Naive thymus-derived CD4-positive, alpha-beta T cell (primary cell): ENCODE results near the gene POU2AF1. TPM values are rescaled to one million over a fixed set of nuclear protein-coding genes. Genes with fewer than 3 reads are reported as not detected.
"Not testable (repeated sequence)": the region's sequence is repeated elsewhere in the genome, so short reads cannot be mapped to it uniquely, and the experiment has no call there.

Experiments
- ATAC-seq: fragments of 150-1000 bp; cut with Tn5 transposase; 2 replicates; pipeline ENCODE4 v1.10.0; 2021; ENCODE audit warnings: mild to moderate bottlenecking, moderate library complexity
- CTCF ChIA-PET: fragments of 350-600 bp; sonication (Branson Sonifier 250); formaldehyde crosslinking; loops from one replicate; lab custom pipeline; 2021; ENCODE audit warnings: antibody characterized with exemption; lab: Charles Lee
- POLR2A ChIA-PET: fragments of 350-600 bp; sonication (Branson Sonifier 250); formaldehyde crosslinking; loops from one replicate; lab custom pipeline; 2021; ENCODE audit warnings: antibody characterized with exemption, inconsistent platforms; lab: Charles Lee
- DNase-seq, 9 donors: peaks; one replicate each; pipeline versions ENCODE4 v3.0.0 to v3.0.0-alpha.2; 2020 to 2022; ENCODE audit warnings: mixed read lengths in 1 of 9
- H3K27ac ChIP-seq: one replicate; pipeline ENCODE4 v1.7.0; 2013; ENCODE audit warnings: mild to moderate bottlenecking, low read depth, low read length, moderate library complexity
- H3K27me3 ChIP-seq, 2 donors: one replicate each; pipeline ENCODE4 v1.7.0; 2013; ENCODE audit warnings: low read length in 2 of 2, mild to moderate bottlenecking in 2 of 2, moderate library complexity in 2 of 2; ENCODE audit not compliant: control insufficient read depth in 2 of 2, insufficient read depth in 2 of 2
- H3K36me3 ChIP-seq, 3 experiments: 1 replicate in 2 of 3; 2 replicates in 1 of 3; pipeline ENCODE4 v1.7.0; 2013; ENCODE audit warnings: low read length in 3 of 3, mild to moderate bottlenecking in 3 of 3, moderate library complexity in 1 of 3; ENCODE audit not compliant: insufficient read depth in 3 of 3, control insufficient read depth in 2 of 3
- H3K4me1 ChIP-seq, 2 donors: one replicate each; pipeline ENCODE4 v1.7.0; 2013; ENCODE audit warnings: low read length in 2 of 2, mild to moderate bottlenecking in 2 of 2, moderate library complexity in 1 of 2; ENCODE audit not compliant: control insufficient read depth in 2 of 2, insufficient read depth in 2 of 2
- H3K4me3 ChIP-seq: 2 replicates; pipeline ENCODE4 v1.7.0; 2013; ENCODE audit warnings: mild to moderate bottlenecking, low read length
- H3K9me3 ChIP-seq, 3 experiments: 1 replicate in 2 of 3; 2 replicates in 1 of 3; pipeline ENCODE4 v1.7.0; 2013; ENCODE audit warnings: low read length in 3 of 3; ENCODE audit not compliant: control insufficient read depth in 2 of 3
- H3K27ac Mint-ChIP-seq, 9 donors: one replicate each; pipeline ENCODE4 v1.8.0; 2020 to 2022; ENCODE audit warnings: mixed read lengths in 9 of 9, mild to moderate bottlenecking in 8 of 9, moderate library complexity in 5 of 9, inconsistent platforms in 2 of 9
- H3K27me3 Mint-ChIP-seq, 5 donors: one replicate each; pipeline ENCODE4 v1.8.0; 2021 to 2022; ENCODE audit warnings: mixed read lengths in 5 of 5, mild to moderate bottlenecking in 1 of 5
- H3K36me3 Mint-ChIP-seq, 5 donors: one replicate each; pipeline ENCODE4 v1.8.0; 2020 to 2022; ENCODE audit warnings: mixed read lengths in 5 of 5, mild to moderate bottlenecking in 3 of 5, inconsistent platforms in 1 of 5
- H3K4me1 Mint-ChIP-seq, 7 donors: one replicate each; pipeline ENCODE4 v1.8.0; 2020 to 2022; ENCODE audit warnings: mixed read lengths in 7 of 7, mild to moderate bottlenecking in 3 of 7, inconsistent platforms in 1 of 7
- H3K4me3 Mint-ChIP-seq, 10 donors: one replicate each; pipeline ENCODE4 v1.8.0; 2020 to 2022; ENCODE audit warnings: mild to moderate bottlenecking in 10 of 10, mixed read lengths in 10 of 10, moderate library complexity in 6 of 10, inconsistent platforms in 2 of 10
- H3K9me3 Mint-ChIP-seq, 11 donors: one replicate each; pipeline ENCODE4 v1.8.0; 2020 to 2022; ENCODE audit warnings: mixed read lengths in 11 of 11, mild to moderate bottlenecking in 4 of 11, inconsistent platforms in 1 of 11, moderate library complexity in 1 of 11
- intact Hi-C, 2 donors: fragments of 100-400 bp; cut with micrococcal nuclease; formaldehyde crosslinking; loops; one replicate each; pipeline ENCODE4 v1.15.1; 2023
- polyA plus RNA-seq, 2 donors: library from polyadenylated mRNA; unstranded; fragments of 300-500 nt; fragmentation: Illumina TruSeq; gene quantifications; one replicate each; pipeline ENCODE4 v1.2.3, GENCODE V29; 2021
- total RNA-seq, 6 experiments: library from RNA in 5 of 6; stranded (reverse) in 5 of 6; gene quantifications; 1 replicate in 5 of 6; 2 replicates in 1 of 6; pipeline ENCODE4 v1.2.3 and lab custom pipeline; 2021 to 2026

The POU2AF1 gene
- total and polyA plus RNA-seq, 7 experiments from 2014 or later, result 0.45 to 11.3 (median 1.4) TPM

DNA sequence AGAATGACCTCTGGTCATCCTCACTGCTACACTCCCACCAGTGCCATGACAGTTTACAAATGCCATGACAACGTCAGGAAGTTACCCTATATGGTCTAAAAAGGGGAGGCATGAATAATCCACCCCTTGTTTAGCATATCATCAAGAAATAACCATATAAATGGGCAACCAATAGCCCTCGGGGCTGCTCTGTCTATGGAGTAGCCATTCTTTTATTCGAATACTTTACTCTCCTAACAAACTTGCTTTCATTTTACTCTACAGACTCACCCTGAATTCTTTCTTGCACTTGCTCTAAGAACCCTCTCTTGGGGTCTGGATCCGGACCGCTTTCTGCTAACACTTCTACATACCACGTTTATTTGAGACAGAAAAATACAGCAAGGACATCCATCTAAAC lies 58.9 kb downstream of the POU2AF1 start:
- H3K4me1 ChIP-seq, ATAC-seq, H3K27ac Mint-ChIP-seq, H3K36me3 ChIP-seq, H3K4me3 Mint-ChIP-seq, POLR2A ChIA-PET, H3K4me3 ChIP-seq, DNase-seq, H3K4me1 Mint-ChIP-seq, H3K9me3 Mint-ChIP-seq, H3K36me3 Mint-ChIP-seq, H3K9me3 ChIP-seq, H3K27ac ChIP-seq, intact Hi-C loops, H3K27me3 ChIP-seq: not testable (repeated sequence)
- peaks cover 3 to 38% (median 7%) of the 10 kb centered on the region in 5 donors for H3K27me3 Mint-ChIP-seq
- CTCF ChIA-PET, result interaction anchor here (0.5 kb wide), 1 partner anchor 37 kb away, joined by 3 read pairs; no protein-coding TSS in a partner anchor

- POLR2A ChIA-PET, result no interaction called here
- Mint-ChIP-seq H3K27ac (no peak overlapping the region), H3K9me3 (peaks cover 0 to 2% (median 0%) of the 10 kb centered on the region in 11 donors), H3K4me3 (no peak overlapping the region), H3K36me3 (no peaks in the 10 kb centered on the region), H3K27me3 (peaks cover 4 to 45% (median 12%) of the 10 kb centered on the region in 5 donors), H3K4me1 (no peaks in the 10 kb centered on the region)
- H3K4me3 ChIP-seq, result no peak overlapping the region
- H3K36me3 ChIP-seq, result no peaks in the 10 kb centered on the region
- no peaks in the 10 kb centered on the region for H3K9me3 ChIP-seq
- no peak overlapping the region for H3K27ac ChIP-seq
- CTCF ChIA-PET, result no interaction called here
- DNase-seq (no peak), ATAC-seq (no peak)
- intact Hi-C loops, result no loop called here
- no peaks in the 10 kb centered on the region for H3K27me3 ChIP-seq
- H3K4me1 ChIP-seq, result no peaks in the 10 kb centered on the region
These were observed 59.8 kb downstream of the POU2AF1 start for GRCh38 chr11:111319296-111319695.

GRCh38 chr11:111312076-111312475 lies 67.0 kb downstream of the POU2AF1 start:
- DNase-seq (no peak), ATAC-seq (no peak)
- POLR2A ChIA-PET, result no interaction called here
- H3K27me3 Mint-ChIP-seq, result peaks cover 8 to 50% (median 21%) of the 10 kb centered on the region in 5 donors
- H3K4me3 Mint-ChIP-seq, result no peak overlapping the region
- Histone ChIP-seq H3K27ac (no peak overlapping the region), H3K9me3 (no peaks in the 10 kb centered on the region), H3K4me1 (no peaks in the 10 kb centered on the region), H3K36me3 (no peaks in the 10 kb centered on the region), H3K4me3 (no peak overlapping the region), H3K27me3 (no peaks in the 10 kb centered on the region)
- no peaks in the 10 kb centered on the region for H3K36me3 Mint-ChIP-seq
- intact Hi-C loops, result no loop called here
- no peaks in the 10 kb centered on the region for H3K4me1 Mint-ChIP-seq
- H3K27ac Mint-ChIP-seq, result peak overlapping the region in 1 of 9 donors; percentile 26
- CTCF ChIA-PET, result no interaction called here
- peaks cover 0 to 6% (median 0%) of the 10 kb centered on the region in 11 donors for H3K9me3 Mint-ChIP-seq

GRCh38 chr11:111310723-111311122 lies 68.4 kb downstream of the POU2AF1 start:
- ATAC-seq (no peak), DNase-seq (no peak)
- H3K27ac ChIP-seq, result no peak overlapping the region
- Mint-ChIP-seq H3K4me3 (no peak overlapping the region), H3K27me3 (peaks cover 17 to 52% (median 28%) of the 10 kb centered on the region in 5 donors), H3K36me3 (no peaks in the 10 kb centered on the region), H3K27ac (no peak overlapping the region), H3K4me1 (no peaks in the 10 kb centered on the region), H3K9me3 (peaks cover 0 to 6% (median 0%) of the 10 kb centered on the region in 11 donors)
- POLR2A ChIA-PET, result no interaction called here
- no peaks in the 10 kb centered on the region for H3K27me3 ChIP-seq
- intact Hi-C loops, result no loop called here
- no peaks in the 10 kb centered on the region for H3K4me1 ChIP-seq
- CTCF ChIA-PET, result no interaction called here
- no peaks in the 10 kb centered on the region for H3K9me3 ChIP-seq
- H3K36me3 ChIP-seq, result no peaks in the 10 kb centered on the region
- no peak overlapping the region for H3K4me3 ChIP-seq

DNA sequence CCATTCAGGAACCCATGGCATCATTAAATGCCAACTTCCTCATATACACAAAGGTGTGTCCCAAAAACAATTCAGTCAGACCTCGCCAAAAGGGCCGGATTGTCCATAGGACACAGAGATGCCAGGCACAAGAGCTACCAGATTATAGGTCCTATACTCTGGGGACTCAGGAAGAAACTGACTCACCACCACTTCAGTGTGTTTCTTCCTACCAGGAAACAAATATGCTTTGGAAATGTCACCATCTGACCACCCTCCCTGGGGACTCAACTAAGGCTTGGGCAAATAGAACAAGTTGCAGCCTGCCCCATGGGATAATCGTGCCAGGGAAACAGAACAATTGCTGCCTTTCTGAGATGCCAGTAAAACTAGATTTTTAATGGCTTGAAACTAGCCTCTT lies 69.0 kb downstream of the POU2AF1 start:
- Histone ChIP-seq H3K9me3 (no peaks in the 10 kb centered on the region), H3K4me1 (no peaks in the 10 kb centered on the region), H3K36me3 (no peaks in the 10 kb centered on the region), H3K4me3 (no peak overlapping the region), H3K27me3 (no peaks in the 10 kb centered on the region), H3K27ac (no peak overlapping the region)
- Mint-ChIP-seq H3K4me1 (no peaks in the 10 kb centered on the region), H3K36me3 (no peaks in the 10 kb centered on the region), H3K9me3 (peaks cover 0 to 6% (median 0%) of the 10 kb centered on the region in 11 donors), H3K27me3 (peaks cover 13 to 52% (median 28%) of the 10 kb centered on the region in 5 donors), H3K4me3 (no peak overlapping the region), H3K27ac (no peak overlapping the region)
- CTCF ChIA-PET, result no interaction called here
- POLR2A ChIA-PET, result no interaction called here
- DNase-seq, result no peak
- no peak for ATAC-seq
- intact Hi-C loops, result no loop called here

GRCh38 chr11:111309215-111309915 lies 69.7 kb downstream of the POU2AF1 start:
- no peaks in the 10 kb centered on the region for H3K4me1 Mint-ChIP-seq
- no peak overlapping the region for H3K27ac Mint-ChIP-seq
- intact Hi-C loops, result no loop called here
- no peak for ATAC-seq
- no peaks in the 10 kb centered on the region for H3K9me3 ChIP-seq
- no peak overlapping the region for H3K4me3 ChIP-seq
- H3K36me3 ChIP-seq, result no peaks in the 10 kb centered on the region
- H3K27me3 Mint-ChIP-seq, result peaks cover 7 to 52% (median 25%) of the 10 kb centered on the region in 5 donors
- no peaks in the 10 kb centered on the region for H3K4me1 ChIP-seq
- DNase-seq, result no peak
- ChIA-PET POLR2A (no interaction called here), CTCF (no interaction called here)
- H3K4me3 Mint-ChIP-seq, result no peak overlapping the region
- H3K9me3 Mint-ChIP-seq, result peaks cover 0 to 6% (median 0%) of the 10 kb centered on the region in 11 donors
- H3K27me3 ChIP-seq, result no peaks in the 10 kb centered on the region
- no peaks in the 10 kb centered on the region for H3K36me3 Mint-ChIP-seq
- no peak overlapping the region for H3K27ac ChIP-seq

GRCh38 chr11:111308140-111308539 lies 70.9 kb downstream of the POU2AF1 start:
- H3K9me3 Mint-ChIP-seq, result peaks cover 0 to 3% (median 0%) of the 10 kb centered on the region in 11 donors
- no peaks in the 10 kb centered on the region for H3K9me3 ChIP-seq
- H3K27me3 ChIP-seq, result no peaks in the 10 kb centered on the region
- no peak overlapping the region for H3K27ac Mint-ChIP-seq
- ChIA-PET CTCF (no interaction called here), POLR2A (no interaction called here)
- H3K4me1 ChIP-seq, result no peaks in the 10 kb centered on the region
- no peak overlapping the region for H3K27ac ChIP-seq
- H3K4me1 Mint-ChIP-seq, result no peaks in the 10 kb centered on the region
- no peak overlapping the region for H3K4me3 Mint-ChIP-seq
- no peaks in the 10 kb centered on the region for H3K36me3 ChIP-seq
- H3K27me3 Mint-ChIP-seq, result peaks cover 6 to 47% (median 23%) of the 10 kb centered on the region in 5 donors
- intact Hi-C loops, result no loop called here
- ATAC-seq (no peak), DNase-seq (no peak)
- no peak overlapping the region for H3K4me3 ChIP-seq
- no peaks in the 10 kb centered on the region for H3K36me3 Mint-ChIP-seq
